Measurements from ENCODE around the gene STK17A.
A peak's percentile ranks its signal among the peaks of the same experiment; 100 is the strongest.

The STK17A gene

GRCh38 chr7:43591558-43592180 is 8.8 kb downstream of the STK17A start:
- no peak overlapping the region for H3K4me3 ChIP-seq (ENCODE audit: low read depth in 1 of 2, low read length in 2 of 2)
- DNase-seq (no peak), ATAC-seq (ENCODE audit: insufficient read depth, low read depth) (no peak)
- H3K36me3 ChIP-seq (ENCODE audit: insufficient read depth, low read length): peaks cover 48% of the 10 kb centered on the region
- H3K27me3 ChIP-seq (ENCODE audit: insufficient read depth, low read length, poor library complexity): no peaks in the 10 kb centered on the region
- H3K79me2 ChIP-seq (ENCODE audit: insufficient read depth, low read length): peaks cover 100% of the 10 kb centered on the region
- H3K9me3 ChIP-seq (ENCODE audit: insufficient read depth, low read length, severe bottlenecking): no peaks in the 10 kb centered on the region
- TF ChIP-seq EZH2 (IDR thresholded peaks at IDR 0.05; ENCODE audit: borderline replicate concordance, low read depth, low read length, severe bottlenecking) (no peak), CTCF (IDR thresholded peaks at IDR 0.05; ENCODE audit: borderline replicate concordance, extremely low read depth, low read length, poor library complexity, severe bottlenecking) (no peak)
- peak overlapping the region; percentile 33; the same call in 1 of the 2 replicates for H3K4me2 ChIP-seq (ENCODE audit: insufficient read depth, low read length)
- peak overlapping the region; percentile 45; the same call in 1 of the 2 replicates for H3K27ac ChIP-seq (ENCODE audit: low read length)
- H3K4me1 ChIP-seq (ENCODE audit: insufficient read depth, low read length): peaks cover 73% of the 10 kb centered on the region
- no peak overlapping the region for H3K9ac ChIP-seq (ENCODE audit: low read depth, low read length)
- H2AFZ ChIP-seq (ENCODE audit: low read depth, low read length): no peak overlapping the region
- peaks cover 91% of the 10 kb centered on the region for H4K20me1 ChIP-seq (ENCODE audit: insufficient read depth, low read length)

GRCh38 chr7:43592326-43592725 is 9.4 kb downstream of the STK17A start:
- Histone ChIP-seq H3K9ac (ENCODE audit: low read depth, low read length) (no peak overlapping the region), H4K20me1 (ENCODE audit: insufficient read depth, low read length) (peaks cover 87% of the 10 kb centered on the region), H3K4me1 (ENCODE audit: insufficient read depth, low read length) (peaks cover 66% of the 10 kb centered on the region), H3K4me2 (ENCODE audit: insufficient read depth, low read length) (peak overlapping the region; percentile 33; the same call in 1 of the 2 replicates), H3K36me3 (ENCODE audit: insufficient read depth, low read length) (peaks cover 54% of the 10 kb centered on the region), H3K27ac (ENCODE audit: low read length) (no peak overlapping the region), H3K79me2 (ENCODE audit: insufficient read depth, low read length) (peaks cover 100% of the 10 kb centered on the region), H2AFZ (ENCODE audit: low read depth, low read length) (no peak overlapping the region), H3K9me3 (ENCODE audit: insufficient read depth, low read length, severe bottlenecking) (no peaks in the 10 kb centered on the region), H3K4me3 (ENCODE audit: low read depth in 1 of 2, low read length in 2 of 2) (no peak overlapping the region), H3K27me3 (ENCODE audit: insufficient read depth, low read length, poor library complexity) (no peaks in the 10 kb centered on the region)
- DNase-seq (no peak), ATAC-seq (ENCODE audit: insufficient read depth, low read depth) (no peak)
- TF ChIP-seq EZH2 (IDR thresholded peaks at IDR 0.05; ENCODE audit: borderline replicate concordance, low read depth, low read length, severe bottlenecking): no peak
- no peak for TF ChIP-seq CTCF (IDR thresholded peaks at IDR 0.05; ENCODE audit: borderline replicate concordance, extremely low read depth, low read length, poor library complexity, severe bottlenecking)

- Histone ChIP-seq H3K9ac (ENCODE audit: low read depth, low read length) (no peak overlapping the region), H2AFZ (ENCODE audit: low read depth, low read length) (no peak overlapping the region), H3K4me2 (ENCODE audit: insufficient read depth, low read length) (peak overlapping the region; percentile 24; the same call in 1 of the 2 replicates), H3K4me3 (ENCODE audit: low read depth in 1 of 2, low read length in 2 of 2) (no peak overlapping the region), H3K27ac (ENCODE audit: low read length) (peak overlapping the region; percentile 1; the same call in 1 of the 2 replicates), H3K27me3 (ENCODE audit: insufficient read depth, low read length, poor library complexity) (no peaks in the 10 kb centered on the region), H4K20me1 (ENCODE audit: insufficient read depth, low read length) (peaks cover 84% of the 10 kb centered on the region), H3K9me3 (ENCODE audit: insufficient read depth, low read length, severe bottlenecking) (no peaks in the 10 kb centered on the region), H3K36me3 (ENCODE audit: insufficient read depth, low read length) (peaks cover 61% of the 10 kb centered on the region), H3K4me1 (ENCODE audit: insufficient read depth, low read length) (peaks cover 62% of the 10 kb centered on the region), H3K79me2 (ENCODE audit: insufficient read depth, low read length) (peaks cover 100% of the 10 kb centered on the region)
- TF ChIP-seq CTCF (IDR thresholded peaks at IDR 0.05; ENCODE audit: borderline replicate concordance, extremely low read depth, low read length, poor library complexity, severe bottlenecking) (no peak), EZH2 (IDR thresholded peaks at IDR 0.05; ENCODE audit: borderline replicate concordance, low read depth, low read length, severe bottlenecking) (no peak)
- DNase-seq (no peak), ATAC-seq (ENCODE audit: insufficient read depth, low read depth) (no peak)
Measured at GRCh38 chr7:43593010-43593409, 10.1 kb downstream of the STK17A start.
